SK-N-MC (cell line): ENCODE measurements around the gene NLRC3.

ENCODE experiments used
- DNase-seq: peaks from one replicate; pipeline ENCODE4 v3.0.0-alpha.2; 2011; ENCODE audit warnings: low read depth, low spot score
- H3K27ac ChIP-seq: fragments of 200-600 bp; sonication (generic); 2 replicates; pipeline ENCODE4 v1.5.1; 2016; ENCODE audit warnings: mixed run types
- H3K36me3 ChIP-seq: fragments of 200-600 bp; sonication (generic); 2 replicates; pipeline ENCODE4 v1.6.1; 2017; ENCODE audit warnings: antibody characterized with exemption, low read length, mixed read lengths; ENCODE audit not compliant: insufficient read depth
- H3K4me3 ChIP-seq: fragments of 200-600 bp; sonication (generic); 2 replicates; pipeline ENCODE4 v1.5.1; 2016
- H3K9ac ChIP-seq: fragments of 200-600 bp; sonication (generic); 2 replicates; pipeline ENCODE4 v1.8.0; 2017; ENCODE audit warnings: mixed run types, mixed read lengths; ENCODE audit not compliant: insufficient read length
- H3K9me3 ChIP-seq: fragments of 200-600 bp; sonication (generic); 2 replicates; pipeline ENCODE4 v1.6.1; 2017; ENCODE audit warnings: low read depth, mild to moderate bottlenecking, antibody characterized with exemption, low read length, moderate library complexity, mixed read lengths
- EZH2 ChIP-seq: fragments of 200-600 bp; sonication (generic); IDR thresholded peaks from one replicate; pipeline ENCODE4 v1.6.1; 2017; ENCODE audit warnings: antibody characterized with exemption
- FOXP2 ChIP-seq: optimal IDR thresholded peaks from 2 replicates; pipeline ENCODE3; 2011; ENCODE audit warnings: mild to moderate bottlenecking, moderate library complexity; ENCODE audit not compliant: insufficient read depth; ENCODE audit errors: extremely low read length, control extremely low read depth
- POLR2AphosphoS5 ChIP-seq: IDR thresholded peaks from 2 replicates; pipeline ENCODE4 v1.6.1; 2012; ENCODE audit warnings: mild to moderate bottlenecking, low read depth, low read length, borderline replicate concordance

NLRC3 gene

GRCh38 chr16:3578121-3578520 lies 918 bp upstream of the NLRC3 start:
- H3K4me3 ChIP-seq, result no peak overlapping the region
- H3K9ac ChIP-seq, result no peak overlapping the region
- H3K36me3 ChIP-seq, result no peaks in the 10 kb centered on the region

DNA sequence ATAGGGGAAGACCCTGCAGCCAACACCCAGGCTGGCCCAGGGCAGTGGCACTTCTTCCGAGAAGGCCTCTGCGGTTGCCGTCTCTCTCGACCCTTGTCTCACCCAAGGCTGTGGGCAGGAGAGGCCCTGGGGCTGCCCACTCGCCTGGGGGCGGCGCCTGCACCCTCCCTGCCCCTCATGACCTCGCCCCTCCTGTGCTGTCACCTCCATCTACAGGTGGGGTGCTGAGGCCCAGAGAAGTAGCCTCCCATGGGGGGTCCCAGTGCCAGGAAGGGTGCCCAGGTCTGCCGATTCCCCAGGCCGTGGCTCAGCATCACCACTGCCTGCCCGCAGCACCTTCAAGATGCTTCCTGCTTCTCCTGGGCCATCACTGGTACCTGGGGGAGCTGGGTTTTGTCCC lies 992 bp downstream of the NLRC3 start:
- no peak for DNase-seq
- H3K36me3 ChIP-seq, result no peaks in the 10 kb centered on the region
- H3K9ac ChIP-seq, result no peak overlapping the region
- TF ChIP-seq POLR2AphosphoS5 (no peak), EZH2 (no peak), FOXP2 (no peak)
- no peak overlapping the region for H3K4me3 ChIP-seq
- H3K27ac ChIP-seq, result no peak overlapping the region
- no peaks in the 10 kb centered on the region for H3K9me3 ChIP-seq

More at GRCh38 chr16:3578121-3578520, 918 bp upstream of the NLRC3 start:
- Histone ChIP-seq H3K27ac (no peak overlapping the region), H3K9me3 (no peaks in the 10 kb centered on the region)
- TF ChIP-seq FOXP2 (no peak), POLR2AphosphoS5 (no peak), EZH2 (no peak)
- no peak for DNase-seq

DNA sequence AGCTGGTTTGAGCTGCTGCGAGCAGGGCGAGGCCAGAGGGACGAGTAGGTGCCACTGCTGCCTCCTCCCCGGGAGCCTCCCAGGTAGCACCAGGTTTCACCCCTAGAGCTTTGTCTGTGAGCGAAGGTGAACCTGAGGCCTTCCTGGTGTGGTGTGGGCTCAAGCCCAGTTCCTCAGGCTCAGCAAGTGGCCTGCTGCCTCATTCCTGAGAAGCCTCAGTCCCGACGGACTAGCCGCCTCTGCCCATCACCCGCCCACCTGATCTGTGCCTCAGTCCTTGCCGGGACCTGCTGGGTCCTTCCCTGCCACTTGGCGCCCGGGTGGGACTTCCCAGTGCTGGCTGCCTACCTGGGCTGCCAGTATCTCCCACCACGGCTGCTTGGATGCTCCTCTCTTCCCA lies 1.7 kb downstream of the NLRC3 start:
- DNase-seq, result no peak
- Histone ChIP-seq H3K27ac (no peak overlapping the region), H3K4me3 (no peak overlapping the region), H3K9me3 (no peaks in the 10 kb centered on the region), H3K9ac (no peak overlapping the region), H3K36me3 (no peaks in the 10 kb centered on the region)
- TF ChIP-seq POLR2AphosphoS5 (no peak), FOXP2 (no peak), EZH2 (no peak)

- H3K36me3 ChIP-seq, result no peaks in the 10 kb centered on the region
- no peak for TF ChIP-seq EZH2
- TF ChIP-seq POLR2AphosphoS5, result no peak
- no peak for TF ChIP-seq FOXP2
- no peak overlapping the region for H3K27ac ChIP-seq
- H3K4me3 ChIP-seq, result no peak overlapping the region
- no peak for DNase-seq
- no peak overlapping the region for H3K9ac ChIP-seq
- no peaks in the 10 kb centered on the region for H3K9me3 ChIP-seq
These were observed 3.0 kb downstream of the NLRC3 start for GRCh38 chr16:3574195-3574594.

DNA sequence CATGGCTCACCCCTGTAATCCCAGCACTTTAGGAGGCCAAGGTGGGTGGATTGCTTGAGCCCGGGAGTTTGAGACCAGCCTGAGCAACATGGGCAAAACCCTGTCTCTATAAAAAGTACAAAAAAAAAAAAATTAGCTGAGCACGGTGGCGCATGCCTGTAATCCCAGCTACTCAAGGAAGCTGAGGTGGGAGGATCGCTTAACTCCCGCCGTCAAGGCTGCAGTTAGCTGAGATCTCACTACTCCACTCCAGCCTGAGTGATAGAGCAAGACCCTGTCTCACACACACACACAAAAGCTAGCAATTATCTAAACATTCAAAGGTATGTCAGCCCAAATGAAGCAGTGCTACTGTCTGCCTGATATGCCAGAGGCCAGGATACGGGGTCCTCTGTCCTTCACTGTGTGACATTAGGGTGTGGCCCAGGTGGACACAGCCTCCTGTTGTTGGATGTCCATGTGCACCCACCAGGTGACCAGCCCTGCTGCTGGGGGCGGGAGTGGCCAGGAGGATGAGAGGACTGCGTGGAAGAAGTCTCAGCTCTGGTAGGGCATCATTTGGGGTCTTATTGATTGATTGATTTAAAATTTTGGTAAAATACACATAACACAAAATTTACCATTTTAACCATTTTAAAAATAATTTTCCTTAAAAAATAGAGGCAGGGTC lies 3.9 kb downstream of the NLRC3 start:
- no peak for DNase-seq
- Histone ChIP-seq H3K9me3 (no peaks in the 10 kb centered on the region), H3K9ac (no peak overlapping the region), H3K27ac (no peak overlapping the region), H3K36me3 (no peaks in the 10 kb centered on the region), H3K4me3 (no peak overlapping the region)
- no peak for TF ChIP-seq FOXP2
- TF ChIP-seq POLR2AphosphoS5, result no peak
- no peak for TF ChIP-seq EZH2

- no peak for DNase-seq
- H3K9me3 ChIP-seq, result no peaks in the 10 kb centered on the region
- TF ChIP-seq POLR2AphosphoS5, result no peak
- no peak for TF ChIP-seq EZH2
- TF ChIP-seq FOXP2, result no peak
- H3K9ac ChIP-seq, result no peak overlapping the region
- H3K4me3 ChIP-seq, result no peak overlapping the region
- no peaks in the 10 kb centered on the region for H3K36me3 ChIP-seq
- no peak overlapping the region for H3K27ac ChIP-seq
These were observed 6.7 kb downstream of the NLRC3 start for GRCh38 chr16:3570420-3571062.

- TF ChIP-seq EZH2, result no peak
- no peak for TF ChIP-seq POLR2AphosphoS5
- no peak overlapping the region for H3K4me3 ChIP-seq
- H3K9me3 ChIP-seq, result no peaks in the 10 kb centered on the region
- no peaks in the 10 kb centered on the region for H3K36me3 ChIP-seq
- H3K27ac ChIP-seq, result no peak overlapping the region
- no peak overlapping the region for H3K9ac ChIP-seq
- DNase-seq, result no peak
These were observed 7.4 kb downstream of the NLRC3 start for GRCh38 chr16:3569851-3570250.

GRCh38 chr16:3566990-3567389 lies 10.2 kb downstream of the NLRC3 start:
- Histone ChIP-seq H3K27ac (no peak overlapping the region), H3K9ac (no peak overlapping the region), H3K4me3 (no peak overlapping the region), H3K36me3 (no peaks in the 10 kb centered on the region), H3K9me3 (no peaks in the 10 kb centered on the region)
- DNase-seq, result no peak
- TF ChIP-seq POLR2AphosphoS5, result no peak
- no peak for TF ChIP-seq FOXP2
- TF ChIP-seq EZH2, result no peak

GRCh38 chr16:3564889-3565141 lies 12.4 kb downstream of the NLRC3 start:
- no peaks in the 10 kb centered on the region for H3K36me3 ChIP-seq
- TF ChIP-seq EZH2 (no peak), FOXP2 (no peak), POLR2AphosphoS5 (no peak)
- no peak for DNase-seq
- no peak overlapping the region for H3K4me3 ChIP-seq
- no peak overlapping the region for H3K27ac ChIP-seq
- no peak overlapping the region for H3K9ac ChIP-seq
- H3K9me3 ChIP-seq, result no peaks in the 10 kb centered on the region
